B cell (primary cell): Measurements from ENCODE around the gene DTNBP1. TPM values are rescaled to one million over a fixed set of nuclear protein-coding genes. Genes with fewer than 3 reads are reported as not detected.

Source experiments
- ATAC-seq: fragments of 200-7000 bp; cut with Tn5 transposase; one replicate; pipeline ENCODE4 v1.10.0; 2021; ENCODE audit warnings: low read depth, mild to moderate bottlenecking, moderate number of reproducible peaks, moderate library complexity
- CTCF ChIA-PET: fragments of 350-600 bp; sonication (Branson Sonifier 250); formaldehyde crosslinking; loops from one replicate; lab custom pipeline; 2021; ENCODE audit warnings: antibody characterized with exemption, inconsistent platforms; lab: Charles Lee
- POLR2A ChIA-PET: fragments of 350-600 bp; sonication (Branson Sonifier 250); formaldehyde crosslinking; loops from one replicate; lab custom pipeline; 2021; ENCODE audit warnings: antibody characterized with exemption; lab: Charles Lee
- DNase-seq: peaks from one replicate; pipeline ENCODE4 v3.0.0; 2013
- H2AFZ ChIP-seq: 2 replicates; pipeline ENCODE4 v1.6.1; 2012; ENCODE audit warnings: mild to moderate bottlenecking, low read depth, low read length; ENCODE audit not compliant: insufficient read depth, poor library complexity, severe bottlenecking
- H3K27ac ChIP-seq, 2 donors: 1 replicate in 1 of 2; 2 replicates in 1 of 2; pipeline ENCODE4 v1.5.1; 2012 to 2013; ENCODE audit warnings: low read length in 2 of 2, mild to moderate bottlenecking in 2 of 2, moderate library complexity in 1 of 2
- H3K27me3 ChIP-seq, 4 experiments: fragments of 200-600 bp in 1 of 4; sonication (generic) in 1 of 4; replicated peaks in 1 of 4; 1 replicate in 2 of 4; 2 replicates in 2 of 4; pipeline versions ENCODE4 v1.6.1 to v1.7.0; 2013 to 2016; ENCODE audit warnings: low read length in 3 of 4, mild to moderate bottlenecking in 2 of 4, mixed read lengths in 1 of 4, moderate library complexity in 1 of 4; ENCODE audit not compliant: insufficient read depth in 4 of 4, control insufficient read depth in 3 of 4; ENCODE audit errors: control extremely low read depth in 1 of 4
- H3K36me3 ChIP-seq, 2 experiments: replicated peaks in 1 of 2; 1 replicate in 1 of 2; 2 replicates in 1 of 2; pipeline versions ENCODE4 v1.6.1 to v1.7.1; 2013; ENCODE audit warnings: low read length in 1 of 2; ENCODE audit not compliant: insufficient read depth in 2 of 2, control insufficient read depth in 1 of 2; ENCODE audit errors: control extremely low read depth in 1 of 2, extremely low read depth in 1 of 2
- H3K4me1 ChIP-seq, 2 donors: fragments of 200-600 bp in 1 of 2; sonication (generic) in 1 of 2; 1 replicate in 1 of 2; 2 replicates in 1 of 2; pipeline versions ENCODE4 v1.5.1 to v1.6.1; 2013 to 2017; ENCODE audit warnings: low read length in 2 of 2; ENCODE audit not compliant: control insufficient read depth in 2 of 2, insufficient read depth in 2 of 2
- H3K4me2 ChIP-seq: replicated peaks from 2 replicates; pipeline ENCODE3; 2012; ENCODE audit warnings: mild to moderate bottlenecking, low read depth, low read length; ENCODE audit not compliant: poor library complexity, severe bottlenecking
- H3K4me3 ChIP-seq, 5 experiments: fragments of 200-600 bp in 1 of 5; sonication (generic) in 1 of 5; 1 replicate in 3 of 5; 2 replicates in 2 of 5; pipeline versions ENCODE4 v1.5.1 to v1.7.0; 2011 to 2016; ENCODE audit warnings: low read length in 4 of 5, mild to moderate bottlenecking in 4 of 5, low read depth in 2 of 5, control low read depth in 1 of 5, moderate library complexity in 1 of 5; ENCODE audit not compliant: insufficient read depth in 1 of 5; ENCODE audit errors: control extremely low read depth in 1 of 5, extremely low read depth in 1 of 5
- H3K79me2 ChIP-seq: fragments of 200-600 bp; sonication (generic); one replicate; pipeline ENCODE4 v1.6.0; 2016; ENCODE audit warnings: low read length; ENCODE audit not compliant: control insufficient read depth, insufficient read depth
- H3K9ac ChIP-seq: fragments of 200-600 bp; sonication (generic); 2 replicates; pipeline ENCODE4 v1.6.1; 2017; ENCODE audit warnings: mild to moderate bottlenecking, low read length, moderate library complexity
- H3K9me3 ChIP-seq, 3 donors: one replicate each; pipeline versions ENCODE4 v1.6.1 to v1.7.1; 2013; ENCODE audit warnings: low read length in 2 of 3; ENCODE audit not compliant: control insufficient read depth in 2 of 3, insufficient read depth in 1 of 3; ENCODE audit errors: control extremely low read depth in 1 of 3
- H4K20me1 ChIP-seq: 2 replicates; pipeline ENCODE4 v1.6.0; 2012; ENCODE audit warnings: mild to moderate bottlenecking, low read length; ENCODE audit not compliant: insufficient read depth, control insufficient read depth, poor library complexity, severe bottlenecking
- H3K27ac Mint-ChIP-seq: one replicate; pipeline ENCODE4 v1.8.0; 2021; ENCODE audit warnings: mixed read lengths
- H3K27me3 Mint-ChIP-seq: one replicate; pipeline ENCODE4 v1.8.0; 2021; ENCODE audit warnings: mixed read lengths
- H3K4me1 Mint-ChIP-seq: one replicate; pipeline ENCODE4 v1.8.0; 2021; ENCODE audit warnings: mixed read lengths
- H3K4me3 Mint-ChIP-seq: one replicate; pipeline ENCODE4 v1.8.0; 2021; ENCODE audit warnings: mixed read lengths
- H3K9me3 Mint-ChIP-seq: one replicate; pipeline ENCODE4 v1.8.0; 2022; ENCODE audit warnings: mixed read lengths; ENCODE audit not compliant: insufficient read depth
- CTCF ChIP-seq: fragments of 200-600 bp; IDR thresholded peaks from one replicate; pipeline ENCODE4 v1.8.0; 2022; ENCODE audit warnings: antibody characterized with exemption, mild to moderate bottlenecking
- EZH2 ChIP-seq: IDR thresholded peaks from 2 replicates; pipeline ENCODE4 v1.6.1; 2012; ENCODE audit warnings: borderline replicate concordance, low read depth, mild to moderate bottlenecking, moderate library complexity, low read length; ENCODE audit not compliant: insufficient read depth, poor library complexity, severe bottlenecking
- WGBS: methylation state at CpG from one replicate; pipeline ENCODE4 v1.1.5; 2013; ENCODE audit warnings: missing lambda C conversion rate; ENCODE audit not compliant: insufficient coverage; 5-methylcytosine and 5-hydroxymethylcytosine counted together
- intact Hi-C: fragments of 100-400 bp; cut with micrococcal nuclease; formaldehyde crosslinking; loops from one replicate; pipeline ENCODE4 v1.10.0; 2022
- polyA plus RNA-seq: library from polyadenylated mRNA; depleted of rRNA; stranded (reverse); fragments of >200 nt; gene quantifications from 2 replicates; pipeline ENCODE4 v1.2.3, GENCODE V29; 2012
- total RNA-seq, 2 donors: library from RNA; stranded (reverse); fragments of 120-200 nt in 1 of 2; gene quantifications; 1 replicate in 1 of 2; 2 replicates in 1 of 2; pipeline versions ENCODE4 v1.2.3 to v1.2.4, GENCODE V29; 2013 to 2022

DTNBP1 gene
- total and polyA plus RNA-seq, 2 donors (not counting 1 experiment from before 2014, with no cell fraction given) = 31.4 to 73.0 TPM

- H3K27ac Mint-ChIP-seq = no peak overlapping the region
- WGBS = 91% methylated on average over 2 of the region's 2 CpGs
- ChIA-PET CTCF (no interaction called here), POLR2A (no interaction called here)
- H3K9ac ChIP-seq = no peak overlapping the region
- H3K4me3 Mint-ChIP-seq = no peak overlapping the region
- H3K4me1 ChIP-seq = no peaks in the 10 kb centered on the region
- no peaks in the 10 kb centered on the region for H3K27me3 ChIP-seq
- H2AFZ ChIP-seq = no peak overlapping the region
- DNase-seq = no peak
- H3K27ac ChIP-seq = no peak overlapping the region
- H3K79me2 ChIP-seq = peaks cover 75% of the 10 kb centered on the region
- H4K20me1 ChIP-seq = peaks cover 15% of the 10 kb centered on the region
- peaks cover 0 to 10% of the 10 kb centered on the region in 2 experiments for H3K36me3 ChIP-seq
- intact Hi-C loops = no loop called here
- no peak overlapping the region for H3K4me2 ChIP-seq
- H3K9me3 ChIP-seq = peaks cover 0 to 2% (median 0%) of the 10 kb centered on the region in 3 donors
- H3K4me1 Mint-ChIP-seq = peaks cover 25% of the 10 kb centered on the region
- H3K27me3 Mint-ChIP-seq = no peaks in the 10 kb centered on the region
- no peak for ATAC-seq
- H3K4me3 ChIP-seq = no peak overlapping the region
- H3K9me3 Mint-ChIP-seq = no peaks in the 10 kb centered on the region
- TF ChIP-seq CTCF = no peak
- TF ChIP-seq EZH2 = no peak
These were observed 92.7 kb downstream of the DTNBP1 start for GRCh38 chr6:15570171-15570570.

- TF ChIP-seq EZH2 = no peak
- no peak for TF ChIP-seq CTCF
- no peak overlapping the region for H3K4me3 ChIP-seq
- intact Hi-C loops = no loop called here
- H3K4me1 ChIP-seq = no peaks in the 10 kb centered on the region
- no peak overlapping the region for H3K4me2 ChIP-seq
- peaks cover 21% of the 10 kb centered on the region for H4K20me1 ChIP-seq
- no peak overlapping the region for H3K9ac ChIP-seq
- no peak overlapping the region for H3K4me3 Mint-ChIP-seq
- peaks cover 0 to 2% (median 0%) of the 10 kb centered on the region in 3 donors for H3K9me3 ChIP-seq
- peaks cover 0 to 10% of the 10 kb centered on the region in 2 experiments for H3K36me3 ChIP-seq
- WGBS = 90% methylated on average over 10 of the region's 17 CpGs
- no peak overlapping the region for H3K27ac Mint-ChIP-seq
- peaks cover 20% of the 10 kb centered on the region for H3K4me1 Mint-ChIP-seq
- DNase-seq (no peak), ATAC-seq (no peak)
- no peak overlapping the region for H2AFZ ChIP-seq
- ChIA-PET CTCF (no interaction called here), POLR2A (no interaction called here)
- H3K9me3 Mint-ChIP-seq = no peaks in the 10 kb centered on the region
- H3K27ac ChIP-seq = no peak overlapping the region
- peaks cover 71% of the 10 kb centered on the region for H3K79me2 ChIP-seq
- no peaks in the 10 kb centered on the region for H3K27me3 Mint-ChIP-seq
- no peaks in the 10 kb centered on the region for H3K27me3 ChIP-seq
These were observed 93.5 kb downstream of the DTNBP1 start for GRCh38 chr6:15569035-15569995.
